ENCODE measurements around the gene TNFRSF14.

DNA sequence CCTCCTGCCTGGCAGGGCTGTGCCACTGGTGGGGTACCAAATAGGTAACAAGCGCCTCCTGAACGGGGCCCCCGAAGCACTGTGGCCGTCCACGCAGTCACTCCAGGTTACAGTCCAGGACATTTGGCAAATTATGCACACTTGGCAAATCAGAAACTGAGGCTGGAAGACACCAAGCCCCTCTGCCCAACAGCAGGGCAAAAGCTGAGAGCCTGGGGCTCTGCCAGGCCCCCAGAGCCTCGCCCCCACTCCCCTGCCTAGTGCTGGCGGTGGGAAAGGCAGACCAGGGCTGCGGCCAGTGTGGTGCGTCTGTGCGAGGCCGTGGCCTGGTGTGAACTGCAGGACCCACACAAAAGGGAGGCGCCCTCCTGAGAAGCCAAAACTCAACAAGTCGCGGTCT, 39.2 kb upstream of the TNFRSF14 start:
- TF ChIP-seq EGR1 (IDR thresholded peaks at IDR 0.05) (no peak), EP300 (IDR thresholded peaks at IDR 0.05; ENCODE audit: borderline replicate concordance) (no peak), ZBTB7A (IDR thresholded peaks at IDR 0.05; ENCODE audit: low read depth) (no peak), YY1 (IDR thresholded peaks at IDR 0.05; ENCODE audit: low read depth) (no peak), RAD21 (IDR thresholded peaks at IDR 0.05; ENCODE audit: low read depth) (no peak), TAF1 (IDR thresholded peaks at IDR 0.05; ENCODE audit: low read depth) (no peak), TEAD4 (IDR thresholded peaks at IDR 0.05) (no peak)
- TF ChIP-seq, protein P1, sequence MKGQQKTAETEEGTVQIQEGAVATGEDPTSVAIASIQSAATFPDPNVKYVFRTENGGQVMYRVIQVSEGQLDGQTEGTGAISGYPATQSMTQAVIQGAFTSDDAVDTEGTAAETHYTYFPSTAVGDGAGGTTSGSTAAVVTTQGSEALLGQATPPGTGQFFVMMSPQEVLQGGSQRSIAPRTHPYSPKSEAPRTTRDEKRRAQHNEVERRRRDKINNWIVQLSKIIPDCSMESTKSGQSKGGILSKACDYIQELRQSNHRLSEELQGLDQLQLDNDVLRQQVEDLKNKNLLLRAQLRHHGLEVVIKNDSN (IDR thresholded peaks at IDR 0.05), result no peak
- TF ChIP-seq, protein P2, sequence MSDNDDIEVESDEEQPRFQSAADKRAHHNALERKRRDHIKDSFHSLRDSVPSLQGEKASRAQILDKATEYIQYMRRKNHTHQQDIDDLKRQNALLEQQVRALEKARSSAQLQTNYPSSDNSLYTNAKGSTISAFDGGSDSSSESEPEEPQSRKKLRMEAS (IDR thresholded peaks at IDR 0.05), result no peak
